HepG2 (cell line): Measurements from ENCODE around the gene G6PC2. TPM values are rescaled to one million over a fixed set of nuclear protein-coding genes. Genes with fewer than 3 reads are reported as not detected.

Source experiments
- ATAC-seq: fragments of 200-7000 bp; cut with Tn5 transposase; 3 replicates; pipeline ENCODE4 v1.9.1; 2020; ENCODE audit warnings: mild to moderate bottlenecking, moderate library complexity
- BruUV-seq: library from RNA; stranded (reverse); fragments of 400-500 nt; replicated peaks from 2 replicates; lab custom pipeline; 2021; lab: Mats Ljungman, UMichigan
- CTCF ChIA-PET: fragments of 300-600 bp; formaldehyde crosslinking; extraction: SDS; loops from one replicate; lab custom pipeline; 2021; ENCODE audit warnings: low total read pairs, inconsistent platforms, low intra/inter-chr PET ratio; lab: Yijun Ruan, JAX
- POLR2A ChIA-PET: fragments of 350-600 bp; sonication (Branson Sonifier 250); formaldehyde crosslinking; loops from one replicate; lab custom pipeline; 2020; ENCODE audit warnings: antibody characterized with exemption, inconsistent platforms; lab: Yijun Ruan, JAX
- DNase-seq: peaks from one replicate; pipeline ENCODE4 v3.0.0-alpha.2; 2015; ENCODE audit warnings: low spot score
- FAIRE-seq: peaks from 3 replicates; lab custom pipeline; 2011; peaks lifted over from hg19 to GRCh38; lab: Jason Lieb, UNC
- H2AFZ ChIP-seq: one replicate; pipeline ENCODE4 v1.6.1; 2011; ENCODE audit warnings: low read length, inconsistent platforms
- H3K27ac ChIP-seq: fragments of 300-600 bp; 3 replicates; pipeline ENCODE4 v1.8.0; 2011; ENCODE audit warnings: mixed run types, mild to moderate bottlenecking, mixed read lengths, low read length, inconsistent platforms; ENCODE audit not compliant: insufficient read depth; ENCODE audit errors: extremely low read length
- H3K27me3 ChIP-seq, 2 experiments: fragments of 200-600 bp in 1 of 2; 2 replicates in 1 of 2; 3 replicates in 1 of 2; pipeline versions ENCODE4 v1.6.0 to v1.8.0; 2011; ENCODE audit warnings: low read length in 2 of 2, mild to moderate bottlenecking in 2 of 2, moderate library complexity in 2 of 2, inconsistent platforms in 1 of 2; ENCODE audit not compliant: insufficient read depth in 2 of 2, control insufficient read depth in 1 of 2
- H3K36me3 ChIP-seq, 2 experiments: fragments of 200-600 bp in 1 of 2; replicated peaks in 1 of 2; 2 replicates in 1 of 2; 3 replicates in 1 of 2; pipeline versions ENCODE4 v1.5.1 to v1.8.0; 2011; ENCODE audit warnings: low read length in 2 of 2, inconsistent platforms in 1 of 2; ENCODE audit not compliant: insufficient read depth in 2 of 2, control insufficient read depth in 1 of 2
- H3K4me1 ChIP-seq: 2 replicates; pipeline ENCODE4 v1.5.1; 2012; ENCODE audit warnings: low read length, inconsistent platforms; ENCODE audit not compliant: insufficient read depth
- H3K4me2 ChIP-seq: 2 replicates; pipeline ENCODE4 v1.6.0; 2011; ENCODE audit warnings: low read depth, low read length, inconsistent platforms
- H3K4me3 ChIP-seq, 3 experiments: fragments of 200-600 bp in 1 of 3; sonication (generic), shearing (Covaris generic) in 1 of 3; replicated peaks in 1 of 3; 2 replicates each; pipeline ENCODE4 v1.5.1; 2011 to 2016; ENCODE audit warnings: low read length in 3 of 3, inconsistent platforms in 2 of 3, low read depth in 2 of 3, mild to moderate bottlenecking in 2 of 3, control low read depth in 1 of 3, mixed read lengths in 1 of 3; ENCODE audit not compliant: insufficient read depth in 1 of 3
- H3K79me2 ChIP-seq: one replicate; pipeline ENCODE4 v1.6.1; 2011; ENCODE audit warnings: low read length, inconsistent platforms; ENCODE audit not compliant: insufficient read depth
- H3K9ac ChIP-seq: 2 replicates; pipeline ENCODE4 v1.6.0; 2011; ENCODE audit warnings: mild to moderate bottlenecking, low read depth, low read length, inconsistent platforms; ENCODE audit not compliant: insufficient read depth
- H3K9me3 ChIP-seq: 2 replicates; pipeline ENCODE4 v1.5.1; 2012; ENCODE audit warnings: mild to moderate bottlenecking, low read length
- H4K20me1 ChIP-seq: 2 replicates; pipeline ENCODE4 v1.6.0; 2011; ENCODE audit warnings: inconsistent platforms, mild to moderate bottlenecking, low read length, moderate library complexity; ENCODE audit not compliant: insufficient read depth
- CCDC6 ChIP-seq: sonication (generic); formaldehyde crosslinking; IDR thresholded peaks from 2 replicates; pipeline ENCODE4 v1.8.1; 2022; ENCODE audit warnings: mild to moderate bottlenecking, missing genetic modification reagents, moderate library complexity
- HNF4A ChIP-seq: sonication (generic); formaldehyde crosslinking; IDR thresholded peaks from 2 replicates; pipeline ENCODE4 v1.4.0; 2020; ENCODE audit warnings: missing genetic modification reagents
- KMT2B ChIP-seq: IDR thresholded peaks from 2 replicates; pipeline ENCODE4 v1.6.1; 2016; ENCODE audit warnings: missing genetic modification reagents, missing compliant biosample characterization
- MTERF4 ChIP-seq: sonication (generic); formaldehyde crosslinking; IDR thresholded peaks from 2 replicates; pipeline ENCODE4 v1.8.0; 2023; ENCODE audit warnings: mild to moderate bottlenecking, missing genetic modification reagents
- NFKBIZ ChIP-seq: IDR thresholded peaks from 2 replicates; pipeline ENCODE4 v1.6.1; 2018; ENCODE audit warnings: missing genetic modification reagents, missing compliant biosample characterization
- PBX3 ChIP-seq: sonication (generic); formaldehyde crosslinking; IDR thresholded peaks from 2 replicates; pipeline ENCODE4 v1.8.1; 2023; ENCODE audit warnings: missing genetic modification reagents, inconsistent platforms, borderline replicate concordance
- PCBP2 ChIP-seq: fragments of 200-400 bp; formaldehyde crosslinking; optimal IDR thresholded peaks from 2 replicates; pipeline ENCODE3; 2018; ENCODE audit warnings: low read length, low read depth; ENCODE audit not compliant: poor library complexity, severe bottlenecking
- RBFOX2 ChIP-seq: fragments of 200-400 bp; formaldehyde crosslinking; IDR thresholded peaks from 2 replicates; pipeline ENCODE4 v1.6.1; 2017; ENCODE audit warnings: low read depth, mild to moderate bottlenecking, low read length
- RFX3 ChIP-seq: IDR thresholded peaks from 2 replicates; pipeline ENCODE4 v1.6.1; 2016; ENCODE audit warnings: missing biosample characterization, missing genetic modification reagents
- SRSF4 ChIP-seq: fragments of 200-400 bp; formaldehyde crosslinking; IDR thresholded peaks from one replicate; pipeline ENCODE4 v1.6.1; 2018; ENCODE audit warnings: mild to moderate bottlenecking, low read depth, low read length, moderate library complexity; ENCODE audit not compliant: poor library complexity, severe bottlenecking
- SRY ChIP-seq: sonication (generic); formaldehyde crosslinking; IDR thresholded peaks from 2 replicates; pipeline ENCODE4 v1.8.0; 2022; ENCODE audit warnings: mild to moderate bottlenecking, missing genetic modification reagents
- STAG1 ChIP-seq: sonication (generic); formaldehyde crosslinking; IDR thresholded peaks from 2 replicates; pipeline ENCODE4 v1.4.0; 2020; ENCODE audit warnings: missing genetic modification reagents
- YEATS4 ChIP-seq: sonication (generic); formaldehyde crosslinking; IDR thresholded peaks from 2 replicates; pipeline ENCODE4 v1.4.0; 2020; ENCODE audit warnings: missing genetic modification reagents, borderline replicate concordance
- ZFP41 ChIP-seq: sonication (generic); formaldehyde crosslinking; IDR thresholded peaks from 2 replicates; pipeline ENCODE4 v1.4.0; 2020; ENCODE audit warnings: mild to moderate bottlenecking, missing genetic modification reagents, borderline replicate concordance
- ZMAT3 ChIP-seq: sonication (generic); formaldehyde crosslinking; conservative IDR thresholded peaks from 2 replicates; pipeline ENCODE4 v1.7.0; 2021; ENCODE audit warnings: missing genetic modification reagents
- ZMAT5 ChIP-seq: sonication (generic); formaldehyde crosslinking; IDR thresholded peaks from 2 replicates; pipeline ENCODE4 v1.5.0; 2020; ENCODE audit warnings: mild to moderate bottlenecking, low read depth, missing genetic modification reagents, borderline replicate concordance
- ZNF468 ChIP-seq: sonication (generic); formaldehyde crosslinking; IDR thresholded peaks from 2 replicates; pipeline ENCODE4 v1.8.0; 2022; ENCODE audit warnings: mild to moderate bottlenecking, moderate library complexity, missing genetic modification reagents
- ZNF543 ChIP-seq: sonication (generic); formaldehyde crosslinking; IDR thresholded peaks from 2 replicates; pipeline ENCODE4 v1.4.0; 2020; ENCODE audit warnings: mild to moderate bottlenecking, missing genetic modification reagents
- ZNF549 ChIP-seq: sonication (generic); formaldehyde crosslinking; IDR thresholded peaks from 2 replicates; pipeline ENCODE4 v1.5.0; 2020; ENCODE audit warnings: missing genetic modification reagents
- ZNF577 ChIP-seq: sonication (generic); formaldehyde crosslinking; IDR thresholded peaks from 2 replicates; pipeline ENCODE4 v1.4.0; 2020; ENCODE audit warnings: mild to moderate bottlenecking, low read depth, missing genetic modification reagents, borderline replicate concordance
- ZNF761 ChIP-seq: sonication (generic); formaldehyde crosslinking; conservative IDR thresholded peaks from 2 replicates; pipeline ENCODE4 v1.4.0; 2020; ENCODE audit warnings: mild to moderate bottlenecking, missing genetic modification reagents
- WGBS: methylation state at CpG from one replicate; pipeline ENCODE4 v1.1.6; 2017; ENCODE audit warnings: low lambda C conversion rate; 5-methylcytosine and 5-hydroxymethylcytosine counted together
- in situ Hi-C: cut with HindIII; loops from 2 replicates; pipeline ENCODE4 v1.10.0; 2017; ENCODE audit warnings: low pct_unique_long_range_greater_than_20kb; ENCODE audit not compliant: extremely low pct_ligation_motif_present
- intact Hi-C: fragments of 100-400 bp; cut with micrococcal nuclease; formaldehyde crosslinking; loops from one replicate; pipeline ENCODE4 v1.10.0; 2022; ENCODE audit not compliant: unreplicated experiment
- polyA plus RNA-seq, 8 experiments: library from polyadenylated mRNA; depleted of rRNA in 3 of 8; stranded (reverse) in 7 of 8; unstranded in 1 of 8; fragments of >200 nt; fragmentation: Illumina TruSeq in 4 of 8; extraction: Trizol in 4 of 8; gene quantifications; 2 replicates each; pipeline versions ENCODE4 v1.2.1 to v1.2.3, GENCODE V29; 2011 to 2016; ENCODE audit warnings: low read depth in 4 of 8, missing spikeins in 1 of 8, mixed read lengths in 1 of 8; ENCODE audit not compliant: insufficient read depth in 1 of 8
- total RNA-seq, 5 experiments: library from RNA; depleted of rRNA; stranded (reverse); fragments of >200 nt; fragmentation: Illumina TruSeq; extraction: Trizol; gene quantifications; 2 replicates each; pipeline ENCODE4 v1.2.3, GENCODE V29; 2016; ENCODE audit warnings: low read depth in 1 of 5
- TF ChIP-seq, protein P1 (sequence below): sonication (generic); formaldehyde crosslinking; IDR thresholded peaks from 2 replicates; pipeline ENCODE4 v1.8.1; 2023; ENCODE audit warnings: missing genetic modification reagents, mild to moderate bottlenecking, borderline replicate concordance

The G6PC2 gene
- total and polyA plus RNA-seq, 2 of the 13 experiments (the other 11 are each of a cell fraction or from before 2014, with no cell fraction given): not detected

GRCh38 chr2:168889635-168890005 lies 11.5 kb upstream of the G6PC2 start (continued):
- TF ChIP-seq, protein P1, sequence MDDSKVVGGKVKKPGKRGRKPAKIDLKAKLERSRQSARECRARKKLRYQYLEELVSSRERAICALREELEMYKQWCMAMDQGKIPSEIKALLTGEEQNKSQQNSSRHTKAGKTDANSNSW (CRISPR knock-in tag): no peak
- no peak for TF ChIP-seq PBX3 (CRISPR knock-in tag)
- no peak for TF ChIP-seq PCBP2
- TF ChIP-seq HNF4A (CRISPR knock-in tag): peak; percentile 53

- no TSS peak for BruUV-seq
- in situ Hi-C loops: no loop called here
- POLR2A ChIA-PET: no interaction called here
- TF ChIP-seq SRSF4: no peak
- TF ChIP-seq ZMAT5 (CRISPR knock-in tag): no peak
- TF ChIP-seq ZNF761 (CRISPR knock-in tag): no peak
- TF ChIP-seq MTERF4 (CRISPR knock-in tag): no peak
- TF ChIP-seq STAG1 (CRISPR knock-in tag): no peak
- TF ChIP-seq ZFP41 (CRISPR knock-in tag): peak; percentile 83; the same call in 1 of the 2 replicates
- no peak for TF ChIP-seq ZNF543 (CRISPR knock-in tag)
- 0 out of 2 replicates have a peak, but pooled peaks have one; percentile 59 for TF ChIP-seq ZMAT3
- TF ChIP-seq YEATS4: peak; percentile 96
- TF ChIP-seq SRY (CRISPR knock-in tag): no peak
- TF ChIP-seq RFX3 (CRISPR knock-in tag): no peak
- TF ChIP-seq CCDC6: peak; percentile 76; the same call in 1 of the 2 replicates
- peak; percentile 77 for TF ChIP-seq KMT2B (CRISPR knock-in tag)
- TF ChIP-seq ZNF549 (CRISPR knock-in tag): no peak
- TF ChIP-seq NFKBIZ (CRISPR knock-in tag): no peak
- TF ChIP-seq ZNF577: no peak
- TF ChIP-seq ZNF468: no peak
- TF ChIP-seq RBFOX2: peak; percentile 64; the same call in 1 of the 2 replicates
Observed at GRCh38 chr2:168890006-168890782, 10.9 kb upstream of the G6PC2 start, which contains the start of gene SPC25. TSS of gene SPC25 (minus strand) at chr2:168890430. CDS start at chr2:168889519, 911 bp downstream.

More at GRCh38 chr2:168890006-168890782, 10.9 kb upstream of the G6PC2 start, which contains the start of gene SPC25:
- peaks cover 18% of the 10 kb centered on the region for H3K4me1 ChIP-seq
- H3K9ac ChIP-seq: peak within 1 kb of the TSS; percentile 80
- H3K4me2 ChIP-seq: peak within 1 kb of the TSS; percentile 72
- peak within 1 kb of the TSS; percentile 58 for H3K27ac ChIP-seq
- DNase-seq (peak; percentile 95), ATAC-seq (peak; percentile 100), FAIRE-seq (peak; percentile 97)
- H3K9me3 ChIP-seq: no peaks in the 10 kb centered on the region
- H3K36me3 ChIP-seq: peaks cover 2 to 10% of the 10 kb centered on the region in 2 experiments; a peak in 4 of 5 replicates
- peak within 1 kb of the TSS; percentile 83 to 93 (median 89) for H3K4me3 ChIP-seq
- intact Hi-C loops: no loop called here
- peaks cover 10% of the 10 kb centered on the region for H3K79me2 ChIP-seq
- no peaks in the 10 kb centered on the region; a peak in 1 of 5 replicates for H3K27me3 ChIP-seq
- CTCF ChIA-PET: no interaction called here
- H4K20me1 ChIP-seq: no peaks in the 10 kb centered on the region
- under 1% methylated on average over 36 of the region's 38 CpGs for WGBS
- H2AFZ ChIP-seq: peak within 1 kb of the TSS; percentile 86
